Measurements from ENCODE around the gene MGAT5B.

MGAT5B gene

GRCh38 chr17:76880971-76881370 lies 12.8 kb downstream of the MGAT5B start:
- no peak for DNase-seq

- no peak for DNase-seq
Measured at GRCh38 chr17:76881408-76881807, 13.2 kb downstream of the MGAT5B start.

DNA sequence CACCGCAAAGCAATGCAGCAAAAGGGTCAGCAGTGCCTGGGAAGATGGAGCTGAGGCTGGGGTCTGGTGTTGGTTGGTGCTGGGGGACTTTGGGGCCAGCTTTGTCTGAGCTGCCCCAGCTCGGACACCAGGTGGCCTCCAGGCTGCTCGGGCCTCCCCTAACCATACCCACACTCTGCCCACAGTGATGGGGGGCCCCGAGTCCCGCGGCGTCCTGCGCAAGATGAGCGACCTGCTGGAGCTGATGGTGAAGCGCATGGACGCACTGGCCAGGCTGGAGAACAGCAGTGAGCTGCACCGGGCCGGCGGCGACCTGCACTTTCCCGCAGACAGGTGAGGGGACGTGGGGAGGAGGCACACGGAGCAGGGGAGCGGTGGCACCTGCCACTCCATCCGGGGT lies 13.8 kb downstream of the MGAT5B start:
- no peak for DNase-seq

- no peak for DNase-seq
Measured at GRCh38 chr17:76883744-76884525, 15.7 kb downstream of the MGAT5B start.

GRCh38 chr17:76884995-76885893 lies 17.0 kb downstream of the MGAT5B start:
- DNase-seq = peak; percentile 37

- no peak for DNase-seq
Measured at GRCh38 chr17:76885894-76886290, 17.7 kb downstream of the MGAT5B start.

GRCh38 chr17:76886395-76886794 lies 18.2 kb downstream of the MGAT5B start:
- no peak for DNase-seq

DNA sequence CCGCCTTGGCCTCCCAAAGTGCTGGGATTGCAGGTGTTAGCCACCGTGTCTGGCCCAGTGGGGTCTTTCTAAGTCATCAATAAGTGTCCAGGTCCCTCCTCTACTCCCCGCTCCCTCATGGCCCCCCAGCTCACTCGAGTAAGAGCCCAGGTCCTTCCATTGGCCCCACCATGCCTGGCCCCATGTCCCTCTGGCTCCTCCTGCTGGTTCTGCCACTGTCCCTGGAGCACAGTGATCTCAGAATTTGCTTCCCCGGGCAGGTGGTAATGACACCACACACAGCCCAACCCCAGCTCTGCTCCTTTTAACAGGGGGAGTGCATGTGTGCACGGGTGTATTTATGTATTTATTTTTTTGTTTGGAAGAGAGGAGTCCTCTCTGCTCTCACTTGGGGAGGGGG lies 19.6 kb downstream of the MGAT5B start:
- no peak for DNase-seq

GRCh38 chr17:76888661-76889060 lies 20.5 kb downstream of the MGAT5B start:
- DNase-seq = no peak

GRCh38 chr17:76889323-76889722 lies 21.1 kb downstream of the MGAT5B start:
- no peak for DNase-seq

DNA sequence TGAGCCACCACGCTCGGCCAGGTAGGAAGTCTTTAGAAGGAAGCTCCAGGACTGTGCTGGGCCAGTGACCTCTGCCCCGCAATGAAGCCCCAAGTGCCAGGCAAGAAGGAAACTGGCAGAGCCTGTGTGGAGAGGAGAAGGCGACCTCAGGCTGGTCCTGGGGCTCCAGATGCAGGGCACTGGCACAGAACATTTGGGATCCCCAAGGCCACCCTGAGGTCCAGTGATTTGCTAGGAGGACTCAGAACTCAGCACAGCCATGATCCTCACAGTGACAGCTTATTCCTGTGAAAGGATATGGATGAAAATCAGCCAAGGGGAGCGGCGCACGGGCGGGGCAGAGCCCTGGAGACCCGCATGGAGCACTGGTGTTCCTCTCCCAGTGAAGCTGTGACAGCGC lies 24.1 kb downstream of the MGAT5B start:
- DNase-seq = no peak

DNA sequence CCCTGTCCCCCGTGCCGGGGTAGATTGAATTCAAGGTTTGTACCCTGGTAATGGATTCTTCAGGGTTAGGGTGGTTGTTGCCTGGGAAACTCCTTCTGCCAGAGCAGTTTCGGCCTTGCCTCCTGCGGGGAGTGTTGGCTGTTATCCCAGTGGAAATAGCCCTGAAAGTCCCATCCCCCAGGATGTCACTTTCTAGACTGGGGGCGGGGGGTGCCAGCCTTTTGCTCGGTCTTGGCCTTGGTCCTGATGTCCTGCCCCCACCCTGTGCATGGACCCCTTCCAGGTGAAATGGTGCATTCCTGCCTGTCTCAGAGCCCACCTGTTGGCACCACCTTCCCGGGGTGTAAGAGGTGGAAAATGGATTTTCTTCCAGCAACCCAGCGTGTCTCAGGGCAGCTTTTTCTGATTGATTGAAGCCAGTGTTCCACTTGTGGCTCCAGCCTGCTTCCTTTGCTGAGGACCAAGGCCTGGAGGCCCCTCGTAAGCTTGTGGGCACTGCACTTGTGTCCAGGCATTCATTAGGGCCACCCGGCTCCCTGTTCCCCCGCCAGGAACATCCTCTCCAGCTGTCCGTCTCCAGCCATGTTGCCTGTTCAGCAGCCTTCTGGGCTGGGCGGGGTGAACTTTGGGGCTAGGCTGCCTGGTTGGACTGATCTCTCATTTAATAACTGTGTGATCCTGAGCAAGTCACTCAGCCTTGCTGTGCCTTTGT lies 25.6 kb downstream of the MGAT5B start:
- no peak for DNase-seq

DNA sequence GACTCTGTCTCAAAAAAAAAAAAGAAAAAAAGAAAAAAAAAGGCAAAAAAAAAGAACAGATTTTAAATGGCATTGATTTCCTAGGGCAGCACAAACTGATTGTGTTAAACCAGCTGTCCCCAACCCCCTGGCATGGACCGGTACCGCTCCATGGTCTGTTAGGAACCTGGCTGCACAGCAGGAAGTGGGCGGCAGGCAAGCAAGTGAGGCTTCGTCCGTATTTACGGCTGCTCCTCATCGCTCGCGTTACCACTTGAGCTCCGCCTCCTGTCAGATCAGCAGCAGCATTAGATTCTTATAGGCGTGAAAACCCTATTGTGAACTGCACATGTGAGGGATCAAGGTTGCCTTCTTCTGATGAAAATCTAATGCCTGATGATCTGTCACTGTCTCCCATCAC lies 26.6 kb downstream of the MGAT5B start:
- DNase-seq = no peak

DNA sequence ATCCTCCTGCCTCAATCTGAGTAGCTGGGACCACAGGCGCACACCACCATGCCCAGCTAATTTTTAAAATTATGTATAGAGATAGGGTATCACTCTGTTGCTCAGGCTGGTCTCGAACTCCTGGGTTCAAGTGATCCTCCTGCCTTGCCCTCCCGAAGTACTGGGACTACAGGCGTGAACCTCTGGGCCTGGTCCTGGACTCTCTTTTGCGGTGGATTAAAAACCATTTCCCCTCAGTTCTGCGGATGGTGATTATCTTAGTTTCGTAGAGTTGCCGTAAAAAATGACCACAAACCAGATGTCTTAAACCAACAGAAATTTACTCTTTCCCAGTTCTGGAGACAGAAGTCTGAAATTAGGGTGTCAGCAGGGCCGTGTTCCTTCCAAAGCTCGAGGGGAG lies 28.8 kb downstream of the MGAT5B start:
- DNase-seq = no peak

DNA sequence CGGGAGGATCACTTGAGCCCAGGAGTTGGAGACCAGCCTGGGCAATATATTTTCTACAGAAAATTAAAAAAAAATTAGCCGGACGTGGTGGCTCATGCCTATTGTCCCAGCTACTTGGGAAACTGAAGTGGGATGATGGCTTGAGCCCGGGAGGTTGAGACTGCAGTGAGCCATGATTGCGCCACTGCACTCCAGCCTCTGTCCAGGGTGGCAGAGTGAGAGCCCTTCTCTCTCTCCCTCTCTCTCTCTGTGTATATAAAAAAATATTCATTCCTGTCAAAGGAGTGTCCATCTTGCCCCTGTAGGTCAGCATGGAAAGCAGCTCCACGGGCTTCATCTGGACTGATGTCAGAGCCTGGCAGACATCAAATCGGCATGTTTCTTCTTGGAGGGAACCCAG lies 31.2 kb downstream of the MGAT5B start:
- DNase-seq = no peak

DNA sequence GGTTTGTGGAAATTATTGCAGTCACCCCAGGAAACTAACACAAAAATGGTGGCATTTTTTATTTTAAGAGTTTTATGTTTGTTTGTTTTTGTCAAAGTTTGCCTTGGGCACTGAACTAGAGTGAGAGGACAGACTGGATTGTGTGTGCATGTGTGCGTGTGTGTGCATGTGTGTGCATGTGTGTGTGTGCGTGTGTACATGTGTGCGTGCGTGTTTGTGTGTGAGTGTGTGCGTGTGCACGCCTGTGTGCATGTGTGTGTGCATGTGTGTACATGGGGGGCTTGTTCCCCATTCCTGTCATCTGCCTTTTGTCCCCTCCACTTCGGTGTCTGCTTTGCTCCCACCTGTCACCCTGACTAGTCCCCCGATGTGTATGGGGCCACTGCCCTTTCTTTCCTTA lies 32.5 kb downstream of the MGAT5B start:
- DNase-seq = no peak

DNA sequence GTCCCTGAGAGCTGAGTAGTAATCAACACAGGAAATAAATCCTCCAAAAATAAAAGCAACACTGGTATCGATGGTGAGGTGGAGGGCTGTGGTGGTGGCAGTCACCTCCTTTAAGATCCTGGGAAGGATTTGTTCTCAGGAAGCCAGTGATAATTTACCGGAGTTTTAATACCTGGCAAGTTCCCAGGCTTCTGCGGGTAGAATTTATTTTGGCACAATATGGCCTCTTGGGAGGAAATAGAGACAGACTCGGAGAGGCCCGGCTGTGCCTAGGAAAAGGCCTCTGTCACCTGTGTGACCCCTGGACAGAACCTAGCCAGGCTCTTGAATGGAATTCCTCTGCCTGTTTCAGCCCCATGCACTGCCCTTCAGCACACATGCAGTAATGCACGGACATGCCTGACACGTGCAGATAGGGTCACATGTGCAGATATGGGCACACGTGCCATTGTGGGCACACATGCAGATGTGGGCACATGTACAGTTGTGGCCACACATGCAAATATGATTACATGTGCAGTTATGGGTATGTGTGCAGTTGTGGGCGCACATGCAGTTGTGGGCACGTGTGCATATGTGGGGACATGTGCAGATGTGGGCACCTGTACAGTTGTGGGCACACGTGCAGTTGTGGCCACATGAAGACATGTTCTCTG lies 33.5 kb downstream of the MGAT5B start:
- no peak for DNase-seq

DNA sequence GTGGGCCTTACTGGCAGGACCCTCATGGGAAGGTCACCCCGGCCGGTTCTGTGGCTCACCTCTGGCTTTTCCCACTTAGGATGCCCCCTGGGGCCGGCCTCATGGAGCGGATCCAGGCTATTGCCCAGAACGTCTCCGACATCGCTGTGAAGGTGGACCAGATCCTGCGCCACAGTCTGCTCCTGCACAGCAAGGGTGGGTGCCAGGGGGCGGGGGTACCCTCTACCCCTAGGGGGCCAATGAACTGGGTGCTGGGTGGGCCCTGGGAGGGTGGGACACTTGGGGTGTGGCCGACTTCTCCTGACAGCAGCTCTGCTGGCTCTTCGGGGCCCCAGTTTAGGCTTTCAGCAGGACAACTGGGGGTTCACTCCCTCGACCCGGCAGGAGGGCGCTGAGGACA lies 34.3 kb downstream of the MGAT5B start:
- DNase-seq = no peak

DNA sequence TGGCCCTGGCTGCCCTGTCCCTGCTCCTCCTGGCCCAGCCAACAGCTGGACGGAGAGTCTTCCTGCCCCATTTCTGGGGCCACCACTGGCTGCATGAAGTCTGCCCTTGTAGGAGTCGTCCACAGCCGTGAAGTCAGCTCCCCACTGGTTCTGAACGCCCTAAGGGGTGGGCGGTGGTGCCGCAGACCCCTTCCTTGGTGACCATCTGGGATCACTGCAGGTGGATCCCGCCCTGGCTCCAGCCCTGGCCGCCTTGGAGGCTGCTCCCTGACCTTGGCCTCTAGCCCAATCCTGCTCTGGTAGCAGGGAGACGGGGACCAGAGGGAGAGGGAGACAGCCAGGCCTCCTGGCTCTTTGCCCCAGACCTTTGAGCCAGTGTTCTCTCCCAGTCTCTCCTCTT lies 35.4 kb downstream of the MGAT5B start:
- DNase-seq = no peak

GRCh38 chr17:76904116-76904515 lies 35.9 kb downstream of the MGAT5B start:
- no peak for DNase-seq

- no peak for DNase-seq
Measured at GRCh38 chr17:76905036-76905435, 36.8 kb downstream of the MGAT5B start.

DNA sequence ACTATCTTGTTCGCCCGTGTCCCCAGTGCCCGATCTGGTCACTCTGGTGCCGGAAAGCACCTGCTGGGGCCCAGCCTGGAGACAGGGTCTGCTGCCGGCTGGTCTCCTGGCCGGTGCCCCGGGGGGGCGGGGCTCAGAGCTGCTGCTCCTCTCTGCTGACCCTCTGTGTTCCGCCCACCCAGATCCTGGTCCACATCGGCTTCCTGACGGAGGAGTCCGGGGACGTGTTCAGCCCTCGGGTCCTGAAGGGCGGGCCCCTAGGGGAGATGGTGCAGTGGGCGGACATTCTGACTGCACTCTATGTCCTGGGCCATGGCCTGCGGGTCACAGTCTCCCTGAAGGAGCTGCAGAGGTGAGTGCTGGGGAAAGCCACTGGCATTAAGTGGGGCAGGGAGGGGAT lies 37.6 kb downstream of the MGAT5B start:
- no peak for DNase-seq

DNA sequence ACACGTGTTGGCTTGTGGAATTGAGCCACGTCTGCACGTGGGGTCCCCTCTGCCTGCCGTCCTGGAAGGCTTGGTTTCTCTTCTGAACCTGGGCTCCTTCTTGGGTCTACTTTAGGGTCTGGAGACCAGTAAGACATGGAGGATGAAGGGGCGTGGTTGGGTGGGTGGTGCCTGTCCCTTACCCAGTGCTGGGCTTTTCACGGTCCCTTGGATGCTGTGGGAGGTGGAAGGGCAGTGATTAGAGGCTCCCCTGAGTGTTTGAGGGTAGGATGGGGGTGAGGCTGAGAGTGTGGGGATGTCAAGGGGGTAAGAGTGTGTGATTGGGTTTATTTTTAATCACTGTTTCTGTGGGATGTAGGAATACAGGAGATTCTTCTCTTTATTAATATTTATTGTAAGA lies 38.3 kb downstream of the MGAT5B start:
- DNase-seq = no peak
